ENCODE measurements around the gene SLC38A3. TPM values are rescaled to one million over a fixed set of nuclear protein-coding genes. Genes with fewer than 3 reads are reported as not detected.

The SLC38A3 gene
- total RNA-seq, 1 donor from 2014 or later = 0.17 TPM

GRCh38 chr3:50193286-50193685 lies 11.8 kb upstream of the SLC38A3 start:
- Histone ChIP-seq H2AFZ (replicated peaks) (no peak overlapping the region), H3K9me3 (ENCODE audit: low read depth) (no peaks in the 10 kb centered on the region), H3K27ac (no peak overlapping the region), H3K27me3 (peaks cover 32% of the 10 kb centered on the region), H3K79me2 (ENCODE audit: low read depth) (no peaks in the 10 kb centered on the region), H3K9ac (no peak overlapping the region), H3K4me3 (no peak overlapping the region), H4K20me1 (ENCODE audit: low read depth) (no peaks in the 10 kb centered on the region), H3K4me1 (peaks cover 6% of the 10 kb centered on the region), H3F3A (ENCODE audit: low read depth) (peaks cover 6% of the 10 kb centered on the region), H3K36me3 (no peaks in the 10 kb centered on the region), H3K4me2 (no peak overlapping the region)
- no peak for DNase-seq (ENCODE audit: low spot score)
- no peak overlapping the region for H3K4me3 Mint-ChIP-seq
- H3K4me1 Mint-ChIP-seq = peaks cover 9% of the 10 kb centered on the region
- H3K27ac Mint-ChIP-seq = no peak overlapping the region
- TF ChIP-seq CTCF (IDR thresholded peaks at IDR 0.05) (no peak), EZH2 (IDR thresholded peaks at IDR 0.05) (no peak), EZH2phosphoT487 (IDR thresholded peaks at IDR 0.05) (no peak)
- no peaks in the 10 kb centered on the region for H3K36me3 Mint-ChIP-seq
- no peaks in the 10 kb centered on the region for H3K9me3 Mint-ChIP-seq
- peaks cover 4% of the 10 kb centered on the region for H3K27me3 Mint-ChIP-seq (ENCODE audit: insufficient read depth, low read depth)

GRCh38 chr3:50193746-50194127 lies 11.3 kb upstream of the SLC38A3 start:
- Histone ChIP-seq H3K9me3 (ENCODE audit: low read depth) (no peaks in the 10 kb centered on the region), H3K36me3 (no peaks in the 10 kb centered on the region), H3K27ac (no peak overlapping the region), H4K20me1 (ENCODE audit: low read depth) (no peaks in the 10 kb centered on the region), H3F3A (ENCODE audit: low read depth) (peaks cover 6% of the 10 kb centered on the region), H3K4me3 (no peak overlapping the region), H2AFZ (replicated peaks) (no peak overlapping the region), H3K9ac (no peak overlapping the region), H3K79me2 (ENCODE audit: low read depth) (no peaks in the 10 kb centered on the region), H3K4me1 (peaks cover 5% of the 10 kb centered on the region), H3K27me3 (peaks cover 32% of the 10 kb centered on the region), H3K4me2 (no peak overlapping the region)
- Mint-ChIP-seq H3K36me3 (no peaks in the 10 kb centered on the region), H3K27ac (no peak overlapping the region), H3K9me3 (no peaks in the 10 kb centered on the region), H3K4me1 (peaks cover 9% of the 10 kb centered on the region), H3K4me3 (no peak overlapping the region), H3K27me3 (ENCODE audit: insufficient read depth, low read depth) (peaks cover 5% of the 10 kb centered on the region)
- DNase-seq (ENCODE audit: low spot score) = no peak
- TF ChIP-seq EZH2 (IDR thresholded peaks at IDR 0.05) = no peak
- no peak for TF ChIP-seq EZH2phosphoT487 (IDR thresholded peaks at IDR 0.05)
- no peak for TF ChIP-seq CTCF (IDR thresholded peaks at IDR 0.05)

GRCh38 chr3:50194128-50194902 lies 10.8 kb upstream of the SLC38A3 start:
- H3K9ac ChIP-seq = no peak overlapping the region
- H3K27me3 ChIP-seq = peaks cover 32% of the 10 kb centered on the region
- peak; percentile 82 for DNase-seq (ENCODE audit: low spot score)
- no peak overlapping the region for H2AFZ ChIP-seq (replicated peaks)
- H3K4me2 ChIP-seq = peak overlapping the region; percentile 21
- peaks cover 6% of the 10 kb centered on the region for H3F3A ChIP-seq (ENCODE audit: low read depth)
- H3K27ac ChIP-seq = no peak overlapping the region
- H3K4me3 Mint-ChIP-seq = no peak overlapping the region
- no peaks in the 10 kb centered on the region for H3K9me3 ChIP-seq (ENCODE audit: low read depth)
- H3K27ac Mint-ChIP-seq = no peak overlapping the region
- no peak overlapping the region for H3K4me3 ChIP-seq
- no peaks in the 10 kb centered on the region for H4K20me1 ChIP-seq (ENCODE audit: low read depth)
- peaks cover 7% of the 10 kb centered on the region for H3K27me3 Mint-ChIP-seq (ENCODE audit: insufficient read depth, low read depth)
- H3K9me3 Mint-ChIP-seq = no peaks in the 10 kb centered on the region
- no peaks in the 10 kb centered on the region for H3K79me2 ChIP-seq (ENCODE audit: low read depth)
- H3K36me3 ChIP-seq = no peaks in the 10 kb centered on the region
- no peaks in the 10 kb centered on the region for H3K4me1 ChIP-seq
- H3K4me1 Mint-ChIP-seq = peaks cover 4% of the 10 kb centered on the region
- no peaks in the 10 kb centered on the region for H3K36me3 Mint-ChIP-seq
- TF ChIP-seq EZH2 (IDR thresholded peaks at IDR 0.05) (peak; percentile 52), EZH2phosphoT487 (IDR thresholded peaks at IDR 0.05) (no peak), CTCF (IDR thresholded peaks at IDR 0.05) (peak; percentile 80)

Data from neural progenitor cell (in vitro differentiated cells).